ENCODE data around the gene CCDC92B.

DNA sequence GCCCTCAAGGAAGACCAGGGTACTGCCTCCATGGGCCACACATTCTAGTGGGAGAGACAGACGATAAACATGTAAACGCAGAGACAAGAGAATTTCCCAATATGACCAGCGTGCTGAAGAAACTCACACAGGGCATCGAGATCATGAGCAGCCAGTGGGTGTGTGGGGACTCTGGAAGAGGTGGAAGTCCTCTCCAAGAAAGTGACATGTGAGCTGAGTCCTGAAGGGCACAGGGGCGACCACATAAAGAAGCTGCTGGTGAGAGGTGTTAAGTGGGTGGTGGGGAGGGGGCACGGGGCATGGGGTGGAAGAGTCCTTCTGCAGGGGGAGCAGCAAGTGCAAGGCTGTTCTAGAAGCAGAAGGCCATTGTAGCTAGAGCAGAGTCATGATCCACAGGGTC lies 25.8 kb upstream of the CCDC92B start:
- no peak for TF ChIP-seq MED1 (CRISPR knock-in tag; IDR thresholded peaks at IDR 0.05; ENCODE audit: borderline replicate concordance)
- TF ChIP-seq ZBTB49 (CRISPR knock-in tag; IDR thresholded peaks at IDR 0.05; ENCODE audit: borderline replicate concordance) = no peak
- no peak for TF ChIP-seq HDGF (IDR thresholded peaks at IDR 0.05)
- no peak for TF ChIP-seq CTCF (IDR thresholded peaks at IDR 0.05 in 2 of 3, conservative IDR thresholded peaks at IDR 0.05 in 1 of 3; ENCODE audit: insufficient read depth in 2 of 3, low read depth in 1 of 3, low read length in 3 of 3)
- TF ChIP-seq BRF2 (IDR thresholded peaks at IDR 0.05; ENCODE audit: borderline replicate concordance, insufficient read depth, insufficient read length) = no peak
- no peak for TF ChIP-seq HMG20B (CRISPR knock-in tag; IDR thresholded peaks at IDR 0.05)
- no peak for TF ChIP-seq REST (IDR thresholded peaks at IDR 0.05; ENCODE audit: borderline replicate concordance)
- TF ChIP-seq REST (CRISPR knock-in tag; IDR thresholded peaks at IDR 0.05; ENCODE audit: low read depth) = no peak
- no peak for TF ChIP-seq ZFP36 (IDR thresholded peaks at IDR 0.05; ENCODE audit: low read depth, low read length, partially characterized antibody)
- TF ChIP-seq NR2C2 (CRISPR knock-in tag; IDR thresholded peaks at IDR 0.05) = no peak
- TF ChIP-seq NR2C2 (tag; IDR thresholded peaks at IDR 0.05) = no peak
- TF ChIP-seq ATF2 (CRISPR knock-in tag; IDR thresholded peaks at IDR 0.05) = no peak
- TF ChIP-seq YY1 (IDR thresholded peaks at IDR 0.05; ENCODE audit: borderline replicate concordance in 1 of 3, control insufficient read depth in 1 of 3, extremely low read depth in 1 of 3, insufficient read depth in 3 of 3, insufficient read length in 1 of 3, insufficient replicate concordance in 2 of 3, low read depth in 1 of 3, low read length in 2 of 3) = no peak
- TF ChIP-seq DNMT1 (IDR thresholded peaks at IDR 0.05) = no peak
- TF ChIP-seq EP300 (IDR thresholded peaks at IDR 0.05; ENCODE audit: low read length) = no peak
- TF ChIP-seq FOXM1 (IDR thresholded peaks at IDR 0.05; ENCODE audit: low read depth) = no peak
- TF ChIP-seq FOXM1 (CRISPR knock-in tag; IDR thresholded peaks at IDR 0.05; ENCODE audit: low read depth) = no peak
